NB4 (cell line): Measurements from ENCODE around the gene KAT5.

Experiments used
- DNase-seq: peaks from one replicate; pipeline ENCODE4 v3.0.0; 2010; ENCODE audit warnings: low read depth
- H3K4me3 ChIP-seq: one replicate; pipeline ENCODE4 v1.5.1; 2011; ENCODE audit warnings: mild to moderate bottlenecking, low read depth, low read length, moderate library complexity
- CTCF ChIP-seq: IDR thresholded peaks from one replicate; pipeline ENCODE4 v1.5.1; 2012; ENCODE audit warnings: low read depth, low read length
- MAX ChIP-seq: IDR thresholded peaks from 2 replicates; pipeline ENCODE4 v1.6.1; 2011; ENCODE audit warnings: low read depth, low read length
- MYC ChIP-seq: IDR thresholded peaks from 2 replicates; pipeline ENCODE4 v1.6.1; 2011; ENCODE audit warnings: low read depth, low read length
- POLR2A ChIP-seq: IDR thresholded peaks from 2 replicates; pipeline ENCODE4 v1.6.1; 2011; ENCODE audit warnings: mild to moderate bottlenecking; ENCODE audit not compliant: insufficient read length; ENCODE audit errors: extremely low read depth

Gene KAT5

GRCh38 chr11:65711785-65712632 lies at the start of gene KAT5:
Gene KAT5 (plus strand): TSS chr11:65712252. CDS start chr11:65712268, 16 bp downstream.
- DNase-seq, result peak; percentile 99
- TF ChIP-seq MAX, result peak; percentile 100
- TF ChIP-seq CTCF, result peak; percentile 96
- TF ChIP-seq MYC, result peak; percentile 96
- peak; percentile 55 for TF ChIP-seq POLR2A
- peak within 1 kb of the TSS; percentile 74 for H3K4me3 ChIP-seq

- no peak for TF ChIP-seq MAX
- no peak for TF ChIP-seq CTCF
- peak; percentile 54 for TF ChIP-seq POLR2A
- no peak; the same call in 1 of the 2 replicates for TF ChIP-seq MYC
- peak within 1 kb of the TSS; percentile 99 for H3K4me3 ChIP-seq
- DNase-seq, result peak; percentile 95
Observed at GRCh38 chr11:65662799-65663638, 49.0 kb upstream of the KAT5 start, which contains the start of gene RELA. Gene RELA (minus strand): TSS chr11:65662916. CDS start chr11:65662832, 84 bp downstream.

- peak overlapping the region; percentile 75 for H3K4me3 ChIP-seq
- no peak for DNase-seq
- TF ChIP-seq CTCF (no peak), MYC (no peak), MAX (no peak), POLR2A (no peak)
Observed at GRCh38 chr11:65663639-65664200, 48.3 kb upstream of the KAT5 start.

- TF ChIP-seq MYC (no peak), CTCF (no peak), POLR2A (no peak), MAX (no peak)
- H3K4me3 ChIP-seq, result no peak overlapping the region
- no peak for DNase-seq
Observed at GRCh38 chr11:65672180-65672860, 39.7 kb upstream of the KAT5 start.

GRCh38 chr11:65672982-65673381 lies 39.1 kb upstream of the KAT5 start:
- no peak for DNase-seq
- no peak for TF ChIP-seq POLR2A
- TF ChIP-seq CTCF, result no peak
- no peak for TF ChIP-seq MYC
- TF ChIP-seq MAX, result no peak
- H3K4me3 ChIP-seq, result no peak overlapping the region
